GM20431 (cell line): ENCODE measurements around the gene RUBCNL.
"Not testable (repeated sequence)": the region's sequence is repeated elsewhere in the genome, so short reads cannot be mapped to it uniquely, and the experiment has no call there.

Source experiments
- in situ Hi-C: fragments of 300-500 bp; cut with MseI, MboI; formaldehyde crosslinking; loops from one replicate; pipeline ENCODE4 v1.15.0; 2020; ENCODE audit warnings: low sequenced_read_pairs; ENCODE audit not compliant: unreplicated experiment

Gene RUBCNL, protein sequence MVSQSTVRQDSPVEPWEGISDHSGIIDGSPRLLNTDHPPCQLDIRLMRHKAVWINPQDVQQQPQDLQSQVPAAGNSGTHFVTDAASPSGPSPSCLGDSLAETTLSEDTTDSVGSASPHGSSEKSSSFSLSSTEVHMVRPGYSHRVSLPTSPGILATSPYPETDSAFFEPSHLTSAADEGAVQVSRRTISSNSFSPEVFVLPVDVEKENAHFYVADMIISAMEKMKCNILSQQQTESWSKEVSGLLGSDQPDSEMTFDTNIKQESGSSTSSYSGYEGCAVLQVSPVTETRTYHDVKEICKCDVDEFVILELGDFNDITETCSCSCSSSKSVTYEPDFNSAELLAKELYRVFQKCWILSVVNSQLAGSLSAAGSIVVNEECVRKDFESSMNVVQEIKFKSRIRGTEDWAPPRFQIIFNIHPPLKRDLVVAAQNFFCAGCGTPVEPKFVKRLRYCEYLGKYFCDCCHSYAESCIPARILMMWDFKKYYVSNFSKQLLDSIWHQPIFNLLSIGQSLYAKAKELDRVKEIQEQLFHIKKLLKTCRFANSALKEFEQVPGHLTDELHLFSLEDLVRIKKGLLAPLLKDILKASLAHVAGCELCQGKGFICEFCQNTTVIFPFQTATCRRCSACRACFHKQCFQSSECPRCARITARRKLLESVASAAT

DNA sequence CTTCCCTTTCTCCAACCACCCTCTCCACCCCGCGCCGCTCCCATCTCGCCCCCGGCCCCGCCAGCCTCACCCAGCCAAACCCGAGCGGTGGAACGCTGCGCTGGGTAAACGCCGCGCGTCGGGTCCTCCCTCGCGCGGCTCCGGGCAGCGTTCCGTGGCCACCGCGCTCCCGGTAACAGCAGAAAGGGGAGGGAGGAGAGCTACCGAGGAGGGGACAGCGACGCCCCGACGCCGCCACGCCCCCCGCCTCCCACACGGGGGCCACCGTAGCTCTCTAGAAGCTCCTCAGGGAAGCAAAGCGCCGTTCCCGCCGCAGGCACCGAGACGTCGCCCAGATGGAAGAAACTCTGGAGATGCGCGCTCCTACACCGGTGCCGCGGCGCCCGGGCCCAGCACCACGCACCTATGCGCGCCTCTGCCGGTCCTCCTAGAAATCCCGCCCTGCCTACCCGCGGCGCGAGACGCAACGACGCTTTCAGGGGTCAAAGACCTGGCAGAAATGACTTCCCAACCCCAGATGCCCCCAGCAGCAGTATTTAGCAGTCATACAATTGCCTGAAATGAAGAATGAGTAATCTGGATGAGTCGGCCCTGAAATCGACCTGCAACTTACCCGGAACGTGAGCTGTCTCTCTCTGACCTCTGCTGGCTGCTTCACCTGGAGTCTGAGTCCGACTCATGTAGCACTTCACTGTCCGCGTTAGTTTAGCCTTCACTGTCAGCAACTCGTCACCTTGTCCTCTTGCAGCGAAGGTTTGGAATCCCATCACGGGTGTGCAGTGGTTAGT is at the start of gene RUBCNL:
Gene RUBCNL, minus strand, starts transcription at position 189 of the 788 bp plus-strand sequence. CDS start 14,777 bp downstream, outside the sequence.
- in situ Hi-C loops, result no loop called here

DNA sequence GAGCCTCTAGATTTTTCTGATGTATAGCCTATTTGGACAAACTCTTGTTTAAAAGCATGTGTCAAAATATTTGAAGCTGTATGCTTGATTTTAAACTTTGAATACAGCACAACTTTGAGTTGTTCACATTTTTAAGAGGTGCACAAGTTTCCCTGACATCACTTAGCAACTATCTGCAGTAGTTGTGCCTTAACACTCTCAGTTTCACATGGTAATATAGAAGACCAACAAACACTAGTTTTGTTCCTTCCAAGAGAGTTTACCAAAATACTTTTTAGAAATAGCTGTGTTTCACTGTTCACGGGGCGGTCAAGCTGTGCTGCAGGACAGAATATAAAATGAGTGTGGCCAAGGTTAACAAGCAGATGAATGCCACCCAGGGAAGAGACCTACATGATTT is 42.5 kb upstream of the RUBCNL start:
- in situ Hi-C loops, result not testable (repeated sequence)

DNA sequence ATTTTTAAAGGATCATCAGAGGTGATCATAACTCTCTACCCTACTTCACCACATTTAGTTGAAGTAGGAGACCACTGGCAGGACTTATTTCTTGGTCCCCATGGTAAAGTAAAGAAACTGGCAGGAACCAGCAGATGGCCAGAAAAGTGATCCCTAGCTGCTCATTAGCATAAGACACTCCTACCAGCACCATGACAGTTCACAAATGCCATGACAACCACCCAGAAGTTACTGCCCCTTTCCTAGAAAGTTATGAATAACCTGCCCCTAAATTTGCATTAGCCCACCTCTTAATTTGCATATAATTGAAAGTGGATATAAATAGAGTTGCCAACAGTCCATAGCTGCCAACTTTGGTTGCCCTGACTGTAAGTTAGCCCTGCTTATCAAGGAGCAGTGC is 18.4 kb upstream of the RUBCNL start:
- in situ Hi-C loops, result no loop called here

DNA sequence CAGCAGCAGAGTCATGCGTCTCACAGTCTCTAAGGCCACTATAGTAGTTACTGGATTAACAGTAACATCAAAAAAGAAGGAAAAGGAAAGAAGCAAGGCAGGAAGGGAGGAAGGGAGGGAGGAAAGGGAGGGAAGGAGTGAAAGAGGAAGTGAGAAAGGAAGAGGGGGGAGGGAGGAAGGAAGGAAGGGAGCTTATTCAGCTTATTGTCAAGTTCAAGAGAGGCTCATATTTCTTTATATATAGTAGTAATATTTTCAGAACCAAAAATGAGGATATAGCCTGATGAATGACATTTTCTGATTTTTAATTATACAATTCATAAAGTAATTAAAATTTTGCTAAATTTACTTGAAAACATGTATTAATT is 17.7 kb upstream of the RUBCNL start:
- in situ Hi-C loops, result no loop called here

DNA sequence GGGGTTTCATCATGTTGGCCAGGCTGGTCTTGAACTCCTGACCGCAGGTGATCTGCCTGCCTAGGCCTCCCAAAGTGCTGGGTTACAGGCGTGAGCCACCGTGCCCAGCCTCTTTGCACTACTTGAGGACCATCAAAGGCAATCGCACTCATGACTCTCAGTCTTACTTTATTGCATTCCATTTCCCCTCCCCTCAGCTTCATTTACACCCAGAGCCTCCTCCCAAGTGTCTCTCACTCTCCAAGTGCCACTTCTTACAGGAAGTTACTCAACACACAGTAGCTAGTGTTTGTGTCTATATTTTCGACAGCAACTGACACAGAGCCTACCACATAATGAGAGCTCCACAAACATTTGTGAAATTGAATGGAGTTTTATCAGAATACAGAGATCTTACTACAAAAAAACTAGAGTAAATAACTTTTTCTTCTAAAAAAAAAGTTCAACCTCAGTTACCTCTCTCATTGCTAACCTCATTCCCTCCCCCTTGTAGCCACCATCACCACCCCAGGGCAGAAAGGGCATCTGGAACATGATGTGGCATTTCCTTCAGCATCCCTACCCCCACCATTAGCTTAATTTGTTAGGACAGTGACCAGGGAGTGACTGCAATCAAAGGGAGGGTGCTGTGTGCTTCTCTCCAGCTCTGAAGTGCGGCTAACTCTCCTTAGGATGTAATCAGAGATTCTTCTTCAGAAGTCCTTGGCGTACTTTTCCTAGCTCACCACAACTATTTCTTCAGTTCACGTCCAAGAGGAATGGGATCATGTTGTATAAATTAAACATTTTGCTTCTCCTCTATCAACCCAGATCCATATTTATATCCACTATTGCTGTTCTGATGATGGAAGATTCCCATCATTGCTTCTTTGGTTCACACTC is 17.0 kb upstream of the RUBCNL start:
- in situ Hi-C loops, result no loop called here

DNA sequence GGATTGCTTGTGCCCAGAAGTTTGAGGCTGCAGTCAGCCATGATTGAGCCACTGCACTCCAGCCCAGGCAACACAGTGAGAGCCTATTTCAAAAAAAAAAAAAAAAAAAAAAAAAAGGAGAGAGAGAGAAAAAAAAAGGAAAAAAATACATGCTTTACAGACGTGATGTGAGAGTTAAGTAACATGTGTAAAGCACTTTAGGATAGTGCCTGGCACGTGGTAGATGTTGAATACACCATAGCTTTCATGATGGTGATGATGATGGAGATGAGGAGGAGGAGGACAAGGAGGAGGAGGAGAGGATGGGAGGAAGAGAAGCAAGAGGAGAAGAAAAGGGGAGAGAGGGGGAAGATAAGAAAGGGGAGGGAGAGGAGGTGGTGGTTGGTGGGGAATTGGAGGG is 15.1 kb upstream of the RUBCNL start:
- in situ Hi-C loops, result no loop called here

DNA sequence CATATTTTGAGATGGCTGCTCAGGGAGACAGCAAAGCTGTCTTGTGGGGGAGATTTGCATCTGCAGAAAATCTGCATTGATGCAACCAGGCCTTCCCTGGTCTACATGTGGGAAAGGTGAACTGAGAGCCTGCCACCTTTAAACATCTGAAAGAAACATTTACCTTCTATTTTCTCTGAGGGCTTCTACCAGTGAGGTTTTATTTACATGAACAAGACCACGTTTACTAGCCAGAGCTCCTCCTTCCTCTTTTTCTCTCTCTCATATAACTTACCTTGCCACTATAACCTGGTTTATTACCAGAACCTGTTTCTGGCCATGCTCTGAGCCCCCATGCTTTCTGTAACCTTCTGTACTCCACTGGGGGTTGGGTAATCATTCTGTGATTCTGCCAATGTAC is 14.4 kb upstream of the RUBCNL start:
- in situ Hi-C loops, result no loop called here

DNA sequence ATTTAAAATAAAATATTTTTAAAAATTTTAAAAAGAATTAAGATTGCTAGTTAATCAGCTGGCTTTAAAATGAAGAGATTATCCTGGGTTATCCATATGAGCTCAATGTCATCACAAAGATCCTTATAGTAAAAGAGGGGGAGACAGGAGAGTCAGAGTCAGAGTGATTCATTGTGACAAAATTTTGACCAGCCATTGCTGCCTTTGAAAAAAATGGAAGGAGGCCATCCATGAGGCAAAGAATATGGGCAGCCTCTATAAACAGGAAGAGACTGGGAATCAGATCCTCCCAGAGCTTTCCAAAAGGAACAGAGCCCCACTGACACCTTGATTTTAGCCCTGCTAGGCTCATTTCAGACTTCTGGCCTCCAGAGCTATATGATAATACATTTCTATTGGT is 9.3 kb upstream of the RUBCNL start:
- in situ Hi-C loops, result no loop called here

DNA sequence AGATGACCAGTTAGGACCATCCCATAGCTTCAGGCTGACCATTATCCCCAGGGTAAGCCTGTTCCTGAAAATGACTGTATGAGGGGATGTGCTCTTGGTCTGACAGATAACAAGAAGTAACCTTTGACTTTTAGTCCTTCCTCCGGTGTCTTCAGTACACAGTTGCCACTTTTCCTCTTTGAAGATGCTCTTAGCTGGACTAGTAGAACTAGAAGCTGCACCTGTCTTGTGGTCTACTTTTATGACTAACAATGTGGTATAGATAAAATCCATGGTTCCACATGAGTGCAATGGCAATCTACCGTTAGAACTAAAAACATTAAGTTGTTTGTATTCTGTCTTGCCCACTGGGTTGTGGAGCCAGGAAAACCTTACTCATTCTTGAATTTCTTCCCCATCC is 5.9 kb upstream of the RUBCNL start:
- in situ Hi-C loops, result no loop called here

DNA sequence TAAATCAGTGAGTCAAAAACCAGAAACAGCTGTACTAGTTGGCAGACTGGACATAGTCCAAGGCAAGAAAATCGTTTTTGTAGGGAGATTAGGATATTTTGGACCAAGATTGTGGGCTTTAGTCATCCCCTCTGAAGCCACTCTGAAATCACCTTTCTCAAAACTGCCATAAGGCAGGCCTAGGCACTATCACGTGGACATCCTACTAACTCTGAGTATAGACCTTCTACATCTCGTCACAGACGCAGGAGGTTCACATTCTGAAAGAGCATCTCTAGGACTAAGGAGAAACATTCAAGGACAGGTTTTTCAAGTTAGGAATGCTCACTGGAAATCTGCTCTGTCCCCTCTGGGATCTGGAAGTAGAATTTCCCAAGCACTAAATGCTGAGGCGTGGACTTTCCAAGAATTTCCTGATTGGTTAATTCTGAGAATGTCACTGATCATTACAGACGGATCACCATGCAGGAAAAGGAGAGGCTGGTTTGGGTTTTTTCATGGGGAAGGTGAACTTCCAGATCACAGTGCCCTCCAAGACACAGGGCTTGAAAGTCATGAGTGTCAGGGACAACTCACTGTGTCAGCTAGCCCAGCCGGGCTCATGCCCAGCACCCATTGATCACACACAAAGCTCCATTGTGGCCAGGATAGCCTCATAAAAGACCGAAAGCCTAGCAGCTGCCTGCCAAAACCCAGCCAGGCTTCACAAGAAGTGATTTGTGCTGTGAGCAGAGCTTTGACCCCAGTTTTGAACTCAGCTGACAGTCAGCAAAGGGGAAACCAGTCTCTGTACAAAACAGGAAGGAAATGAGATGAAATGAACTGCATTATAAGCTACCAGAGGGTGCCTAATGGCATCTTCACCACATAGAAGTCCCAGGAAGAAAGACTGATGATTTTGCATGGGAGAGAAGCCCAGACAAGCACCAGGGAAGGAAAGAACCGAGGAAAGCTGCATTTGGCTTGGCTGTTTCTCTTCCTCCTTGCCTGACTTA is 2.7 kb upstream of the RUBCNL start:
- in situ Hi-C loops, result no loop called here

DNA sequence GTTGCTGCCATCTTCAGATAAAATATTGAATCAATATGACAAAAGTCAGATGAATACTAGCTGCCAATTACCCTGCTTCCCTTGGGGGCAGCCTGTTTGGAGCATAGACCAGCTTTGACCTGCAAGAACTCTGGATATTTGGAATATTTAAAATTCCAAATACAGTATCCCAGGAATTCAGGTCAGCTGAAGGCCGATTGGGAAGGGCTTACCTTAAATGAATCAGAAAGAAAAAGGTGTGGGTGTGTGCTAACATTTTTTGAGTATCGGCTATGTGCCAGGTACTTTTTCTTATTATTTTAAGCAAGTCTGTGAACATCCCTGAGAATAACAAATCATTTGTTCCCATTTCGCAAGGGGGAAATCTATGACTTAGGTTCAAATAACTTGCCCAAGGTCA is 1.8 kb upstream of the RUBCNL start:
- in situ Hi-C loops, result no loop called here

DNA sequence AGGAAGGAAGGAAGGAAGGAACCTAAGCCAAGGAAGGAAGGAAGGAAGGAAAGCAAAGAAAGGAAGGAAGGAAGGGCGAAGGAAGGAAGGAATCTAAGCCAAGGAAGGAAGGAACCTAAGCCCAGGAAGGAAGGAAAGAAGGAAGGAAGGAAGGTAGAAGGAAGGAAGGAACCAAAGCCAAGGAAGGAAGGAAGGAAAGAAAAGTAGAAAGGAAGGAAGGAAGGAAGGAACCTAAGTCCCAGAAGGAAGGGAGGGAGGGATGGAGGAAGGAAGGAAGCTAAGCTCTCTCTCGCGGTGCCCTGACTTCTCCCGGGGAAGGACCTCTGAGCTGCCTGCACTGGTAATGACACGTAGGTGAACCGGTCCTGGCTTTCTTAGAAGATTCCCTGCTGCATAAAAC is 1.3 kb upstream of the RUBCNL start:
- in situ Hi-C loops, result no loop called here

DNA sequence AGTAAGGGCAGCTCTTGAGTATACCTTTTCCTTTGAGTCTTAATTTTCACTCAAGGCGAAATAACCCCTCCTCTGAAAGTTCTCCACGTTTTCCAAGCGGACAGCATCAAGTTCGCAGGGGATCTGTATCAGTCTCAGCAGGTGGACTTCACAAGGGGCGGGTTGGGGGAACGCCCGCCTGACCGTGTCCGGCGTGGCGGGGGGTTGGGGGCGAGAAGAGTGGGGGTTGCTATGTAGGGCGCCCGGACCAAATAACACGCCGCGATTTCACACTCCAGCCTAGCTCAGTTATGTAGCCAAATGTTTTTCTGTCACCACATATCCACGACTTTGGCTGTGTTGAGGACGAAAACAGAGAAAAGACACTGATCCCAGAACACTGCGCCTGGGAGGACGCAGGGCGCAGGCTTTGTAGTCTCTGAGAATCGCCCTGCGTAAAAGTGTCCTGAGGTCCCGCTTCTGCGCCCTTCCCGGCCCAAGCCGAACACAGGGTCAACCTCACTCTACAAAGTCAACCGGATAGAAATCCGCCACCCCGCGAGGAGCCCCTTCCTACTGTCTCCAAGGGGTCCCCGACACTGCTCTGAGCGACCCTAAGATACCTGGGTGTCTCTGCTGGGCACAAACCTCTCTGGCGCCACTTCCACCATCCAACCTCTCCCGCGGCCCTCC is 524 bp downstream of the RUBCNL start:
- in situ Hi-C loops, result no loop called here

DNA sequence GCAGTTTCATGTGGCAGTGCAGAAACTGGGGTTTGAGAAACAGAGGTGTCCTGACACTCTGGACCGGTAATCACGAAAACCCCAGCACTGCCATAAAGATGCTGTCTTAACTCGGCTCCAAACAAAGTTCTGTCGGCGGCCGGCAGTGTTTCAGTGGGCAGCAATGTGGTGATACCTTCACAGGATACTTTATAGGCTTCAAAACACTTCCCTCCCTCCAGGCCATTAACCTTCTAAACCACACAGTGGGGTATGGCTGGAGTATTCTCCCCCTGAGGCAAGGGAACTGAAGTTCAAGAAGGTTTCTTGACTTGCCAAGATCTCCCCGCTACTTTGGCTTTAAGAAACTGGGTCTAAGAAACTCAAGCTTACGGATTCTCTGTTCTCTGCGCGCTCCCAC is 1.1 kb downstream of the RUBCNL start:
- in situ Hi-C loops, result no loop called here

DNA sequence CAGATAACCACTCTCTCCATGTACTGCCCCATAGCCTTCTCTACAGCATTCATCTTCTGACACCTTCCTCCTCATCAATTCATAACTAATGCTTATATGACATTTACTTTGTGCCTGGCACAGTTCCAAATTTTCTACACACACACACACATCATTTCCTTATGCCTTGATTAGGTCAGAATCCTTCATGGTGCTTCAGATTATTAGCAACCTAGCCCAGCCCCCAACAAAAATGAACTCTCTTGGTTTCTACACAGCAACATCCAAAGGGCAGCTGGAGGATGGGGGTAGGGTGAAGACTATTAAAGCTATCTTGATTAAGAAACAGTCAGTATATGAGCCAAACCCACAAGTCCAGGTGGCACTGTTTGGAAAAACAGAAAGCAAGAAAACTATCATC is 3.7 kb downstream of the RUBCNL start:
- in situ Hi-C loops, result no loop called here

DNA sequence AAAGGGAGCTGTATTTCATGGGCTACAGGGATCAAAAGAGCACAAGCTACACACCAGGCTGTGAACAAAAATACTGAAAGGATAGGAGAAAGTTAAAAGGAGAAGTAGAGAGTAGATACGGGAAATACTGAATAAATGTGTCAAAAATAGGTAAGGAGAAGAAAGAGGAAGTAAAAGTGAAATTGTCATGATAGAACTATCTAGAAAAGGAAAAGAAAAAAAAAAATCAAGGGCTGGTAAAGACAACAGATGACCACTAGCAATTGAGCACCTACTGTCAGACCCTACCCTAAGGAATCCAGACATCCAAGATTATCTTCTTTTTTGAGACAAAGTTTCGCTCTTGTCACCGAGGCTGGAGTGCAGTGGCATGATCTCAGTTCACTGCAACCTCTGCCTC is 4.8 kb downstream of the RUBCNL start:
- in situ Hi-C loops, result no loop called here

DNA sequence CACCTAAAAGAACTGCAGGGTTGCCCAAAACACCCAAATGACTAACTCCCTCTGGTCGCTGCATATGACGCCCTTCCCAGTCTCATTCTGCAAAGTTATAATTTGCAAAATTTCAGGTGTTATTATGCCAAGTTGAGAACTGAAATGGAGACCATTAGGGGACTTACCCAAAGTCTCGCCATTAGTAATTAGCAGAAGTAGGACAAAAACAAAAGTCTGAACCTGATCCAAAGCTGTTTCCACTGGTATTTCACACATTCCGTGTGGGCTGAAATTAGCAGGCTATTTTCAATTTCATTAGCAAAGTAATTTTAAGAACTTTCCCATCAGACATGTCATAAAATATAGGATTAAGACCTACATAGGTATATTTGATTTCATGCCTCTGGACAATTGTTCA is 6.8 kb downstream of the RUBCNL start:
- in situ Hi-C loops, result no loop called here

DNA sequence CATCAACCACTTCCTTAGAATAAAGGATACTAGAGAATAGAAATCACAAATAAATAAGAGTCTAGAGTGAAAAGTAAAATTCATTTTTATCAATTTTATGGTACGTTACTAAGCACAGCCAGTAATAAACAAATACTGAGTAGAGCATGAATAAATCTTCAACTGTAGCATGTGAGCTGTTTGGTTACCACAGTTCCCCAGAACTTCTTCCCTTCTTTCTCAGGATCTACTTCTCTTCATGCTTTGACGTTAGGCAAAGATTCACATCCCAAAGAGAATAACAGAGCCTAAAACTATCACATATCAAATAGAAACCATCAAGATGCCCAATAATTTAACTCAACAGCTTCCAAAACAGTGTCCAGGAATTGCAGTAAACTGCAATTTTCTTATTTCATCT is 7.4 kb downstream of the RUBCNL start:
- in situ Hi-C loops, result no loop called here
